Measurements from ENCODE around the gene BCL3. TPM values are rescaled to one million over a fixed set of nuclear protein-coding genes. Genes with fewer than 3 reads are reported as not detected.
"Not testable (repeated sequence)": the region's sequence is repeated elsewhere in the genome, so short reads cannot be mapped to it uniquely, and the experiment has no call there.

BCL3 gene
- polyA plus RNA-seq, 1 donor (not counting 4 experiments of a cell fraction or from before 2014, with no cell fraction given), result 1.1 TPM

GRCh38 chr19:44767295-44768180 is 19.0 kb downstream of the BCL3 start:
- Histone ChIP-seq H3K27ac (ENCODE audit: control insufficient read depth, insufficient read depth, low read length) (no peak overlapping the region), H3K9me3 (ENCODE audit: control insufficient read depth, low read depth, low read length) (no peaks in the 10 kb centered on the region), H3K9ac (ENCODE audit: control insufficient read depth, extremely low read depth, insufficient read depth, low read length) (no peak overlapping the region), H3K36me3 (ENCODE audit: control insufficient read depth in 2 of 2, extremely low read depth in 1 of 2, insufficient read depth in 2 of 2, low read length in 2 of 2) (no peaks in the 10 kb centered on the region), H3K9me1 (ENCODE audit: control insufficient read depth, extremely low read depth, insufficient read depth, low read length) (no peaks in the 10 kb centered on the region), H2AFZ (ENCODE audit: control insufficient read depth, low read length) (no peak overlapping the region), H3K4me3 (ENCODE audit: control insufficient read depth in 2 of 3, extremely low read depth in 1 of 3, insufficient read depth in 2 of 3, low read depth in 1 of 3, low read length in 3 of 3) (no peak overlapping the region), H3K4me1 (ENCODE audit: control insufficient read depth, extremely low read depth, insufficient read depth, low read length) (peaks cover 5% of the 10 kb centered on the region), H3K4me2 (ENCODE audit: control insufficient read depth, extremely low read depth, insufficient read depth, low read depth, low read length) (no peak overlapping the region), H4K20me1 (ENCODE audit: control insufficient read depth, extremely low read depth, insufficient read depth, low read length) (no peaks in the 10 kb centered on the region), H3K27me3 (ENCODE audit: control insufficient read depth, extremely low read depth, insufficient read depth, low read length) (no peaks in the 10 kb centered on the region), H3K79me2 (ENCODE audit: control insufficient read depth, insufficient read depth, low read length) (no peaks in the 10 kb centered on the region)
- dilution Hi-C loops (cut with MboI; ENCODE audit: extremely low pct_ligation_motif_present, low sequenced_read_pairs), result no loop called here
- no peak for TF ChIP-seq CTCF (optimal IDR thresholded peaks at IDR 0.05 in 1 of 3, IDR thresholded peaks at IDR 0.05 in 1 of 3, conservative IDR thresholded peaks at IDR 0.05 in 1 of 3; ENCODE audit: extremely low read depth in 1 of 3, insufficient read depth in 2 of 3, low read length in 3 of 3)
- TF ChIP-seq EZH2 (IDR thresholded peaks at IDR 0.05; ENCODE audit: low read length), result no peak
- no peak for DNase-seq (ENCODE audit: low read depth, low spot score)
- FAIRE-seq, result no peak

- DNase-seq (ENCODE audit: low read depth, low spot score) (peak; percentile 96), FAIRE-seq (peak; percentile 96)
- H3K36me3 ChIP-seq (ENCODE audit: control insufficient read depth in 2 of 2, extremely low read depth in 1 of 2, insufficient read depth in 2 of 2, low read length in 2 of 2), result no peaks in the 10 kb centered on the region
- H3K9me3 ChIP-seq (ENCODE audit: control insufficient read depth, low read depth, low read length), result no peaks in the 10 kb centered on the region
- H3K9ac ChIP-seq (ENCODE audit: control insufficient read depth, extremely low read depth, insufficient read depth, low read length), result peak overlapping the region; percentile 33
- H3K4me1 ChIP-seq (ENCODE audit: control insufficient read depth, extremely low read depth, insufficient read depth, low read length), result peaks cover 30% of the 10 kb centered on the region
- TF ChIP-seq EZH2 (IDR thresholded peaks at IDR 0.05; ENCODE audit: low read length) (no peak), CTCF (optimal IDR thresholded peaks at IDR 0.05 in 1 of 3, IDR thresholded peaks at IDR 0.05 in 1 of 3, conservative IDR thresholded peaks at IDR 0.05 in 1 of 3; ENCODE audit: extremely low read depth in 1 of 3, insufficient read depth in 2 of 3, low read length in 3 of 3) (peak; percentile 62 to 78 (median 64))
- H4K20me1 ChIP-seq (ENCODE audit: control insufficient read depth, extremely low read depth, insufficient read depth, low read length), result no peaks in the 10 kb centered on the region
- peak overlapping the region; percentile 52 for H3K27ac ChIP-seq (ENCODE audit: control insufficient read depth, insufficient read depth, low read length)
- H2AFZ ChIP-seq (ENCODE audit: control insufficient read depth, low read length), result peak overlapping the region; percentile 91
- no peaks in the 10 kb centered on the region for H3K9me1 ChIP-seq (ENCODE audit: control insufficient read depth, extremely low read depth, insufficient read depth, low read length)
- peak overlapping the region; percentile 62 for H3K4me2 ChIP-seq (ENCODE audit: control insufficient read depth, extremely low read depth, insufficient read depth, low read depth, low read length)
- dilution Hi-C loops (cut with MboI; ENCODE audit: extremely low pct_ligation_motif_present, low sequenced_read_pairs), result no loop called here
- peak overlapping the region in 1 of 3 experiments; percentile 48 for H3K4me3 ChIP-seq (ENCODE audit: control insufficient read depth in 2 of 3, extremely low read depth in 1 of 3, insufficient read depth in 2 of 3, low read depth in 1 of 3, low read length in 3 of 3)
- no peaks in the 10 kb centered on the region for H3K79me2 ChIP-seq (ENCODE audit: control insufficient read depth, insufficient read depth, low read length)
- H3K27me3 ChIP-seq (ENCODE audit: control insufficient read depth, extremely low read depth, insufficient read depth, low read length), result no peaks in the 10 kb centered on the region
These were observed 22.2 kb downstream of the BCL3 start for GRCh38 chr19:44770550-44771257.

GRCh38 chr19:44772144-44772543 is 23.6 kb downstream of the BCL3 start:
- H3K27ac ChIP-seq (ENCODE audit: control insufficient read depth, insufficient read depth, low read length); H3K9me3 ChIP-seq (ENCODE audit: control insufficient read depth, low read depth, low read length); H3K79me2 ChIP-seq (ENCODE audit: control insufficient read depth, insufficient read depth, low read length); DNase-seq (ENCODE audit: low read depth, low spot score); H4K20me1 ChIP-seq (ENCODE audit: control insufficient read depth, extremely low read depth, insufficient read depth, low read length); H2AFZ ChIP-seq (ENCODE audit: control insufficient read depth, low read length); H3K36me3 ChIP-seq (ENCODE audit: control insufficient read depth in 2 of 2, extremely low read depth in 1 of 2, insufficient read depth in 2 of 2, low read length in 2 of 2); H3K9me1 ChIP-seq (ENCODE audit: control insufficient read depth, extremely low read depth, insufficient read depth, low read length); dilution Hi-C loops (cut with MboI; ENCODE audit: extremely low pct_ligation_motif_present, low sequenced_read_pairs); H3K9ac ChIP-seq (ENCODE audit: control insufficient read depth, extremely low read depth, insufficient read depth, low read length); H3K4me3 ChIP-seq (ENCODE audit: control insufficient read depth in 2 of 3, extremely low read depth in 1 of 3, insufficient read depth in 2 of 3, low read depth in 1 of 3, low read length in 3 of 3); H3K27me3 ChIP-seq (ENCODE audit: control insufficient read depth, extremely low read depth, insufficient read depth, low read length); FAIRE-seq; H3K4me2 ChIP-seq (ENCODE audit: control insufficient read depth, extremely low read depth, insufficient read depth, low read depth, low read length): not testable (repeated sequence)
- peaks cover 41% of the 10 kb centered on the region for H3K4me1 ChIP-seq (ENCODE audit: control insufficient read depth, extremely low read depth, insufficient read depth, low read length)
